IPS-18a (cell line): Measurements from ENCODE around the gene CGA.

Source experiments
- H3K27ac ChIP-seq: one replicate; pipeline ENCODE4 v1.5.1; 2013; ENCODE audit warnings: low read length
- H3K27me3 ChIP-seq: one replicate; pipeline ENCODE4 v1.6.1; 2013; ENCODE audit warnings: mild to moderate bottlenecking, low read length; ENCODE audit not compliant: control insufficient read depth, insufficient read depth
- H3K36me3 ChIP-seq: one replicate; pipeline ENCODE4 v1.6.1; 2013; ENCODE audit warnings: low read depth, low read length; ENCODE audit not compliant: control insufficient read depth
- H3K4me1 ChIP-seq: one replicate; pipeline ENCODE4 v1.6.1; 2013; ENCODE audit warnings: low read depth, low read length; ENCODE audit not compliant: control insufficient read depth
- H3K4me3 ChIP-seq: one replicate; pipeline ENCODE4 v1.5.1; 2013; ENCODE audit warnings: low read length
- H3K9ac ChIP-seq: one replicate; pipeline ENCODE4 v1.6.1; 2013; ENCODE audit warnings: mild to moderate bottlenecking, low read length, moderate library complexity
- H3K9me3 ChIP-seq: one replicate; pipeline ENCODE4 v1.6.1; 2013; ENCODE audit warnings: low read depth, low read length; ENCODE audit not compliant: control insufficient read depth

Gene CGA

GRCh38 chr6:87088076-87088475, 6.8 kb downstream of the CGA start:
- no peaks in the 10 kb centered on the region for H3K4me1 ChIP-seq
- no peaks in the 10 kb centered on the region for H3K36me3 ChIP-seq
- H3K27ac ChIP-seq: no peak overlapping the region
- no peaks in the 10 kb centered on the region for H3K9me3 ChIP-seq
- no peaks in the 10 kb centered on the region for H3K27me3 ChIP-seq
- no peak overlapping the region for H3K4me3 ChIP-seq
- no peak overlapping the region for H3K9ac ChIP-seq

DNA sequence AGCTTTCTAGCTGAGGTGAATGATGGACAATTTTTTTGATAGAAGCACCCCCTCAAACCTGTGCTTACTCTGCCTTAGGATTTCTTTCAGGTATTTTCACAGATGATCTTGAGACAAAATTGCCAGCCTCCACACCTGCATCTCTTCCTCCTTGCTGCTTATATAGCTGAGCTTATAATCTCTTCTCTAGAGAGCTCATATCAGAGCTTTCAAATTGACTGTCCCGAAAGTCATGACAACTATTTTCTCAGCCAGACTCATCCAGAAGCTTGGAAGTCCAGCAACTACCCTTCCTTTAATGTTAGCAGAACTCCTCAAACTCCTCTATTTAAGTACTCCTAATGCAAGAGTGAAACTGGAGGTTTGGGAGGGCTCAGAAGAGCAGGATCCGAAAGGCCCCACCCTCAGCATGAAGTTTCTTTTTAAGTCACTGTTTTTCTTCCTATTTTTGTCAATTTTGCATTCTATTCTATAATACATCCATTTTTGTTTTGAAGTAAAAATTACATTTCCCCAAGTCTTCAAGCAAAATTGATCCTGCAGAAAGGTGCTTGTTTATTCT, 12.7 kb downstream of the CGA start:
- Histone ChIP-seq H3K9me3 (no peaks in the 10 kb centered on the region), H3K36me3 (no peaks in the 10 kb centered on the region), H3K4me3 (no peak overlapping the region), H3K9ac (no peak overlapping the region), H3K27ac (no peak overlapping the region), H3K27me3 (no peaks in the 10 kb centered on the region), H3K4me1 (no peaks in the 10 kb centered on the region)

DNA sequence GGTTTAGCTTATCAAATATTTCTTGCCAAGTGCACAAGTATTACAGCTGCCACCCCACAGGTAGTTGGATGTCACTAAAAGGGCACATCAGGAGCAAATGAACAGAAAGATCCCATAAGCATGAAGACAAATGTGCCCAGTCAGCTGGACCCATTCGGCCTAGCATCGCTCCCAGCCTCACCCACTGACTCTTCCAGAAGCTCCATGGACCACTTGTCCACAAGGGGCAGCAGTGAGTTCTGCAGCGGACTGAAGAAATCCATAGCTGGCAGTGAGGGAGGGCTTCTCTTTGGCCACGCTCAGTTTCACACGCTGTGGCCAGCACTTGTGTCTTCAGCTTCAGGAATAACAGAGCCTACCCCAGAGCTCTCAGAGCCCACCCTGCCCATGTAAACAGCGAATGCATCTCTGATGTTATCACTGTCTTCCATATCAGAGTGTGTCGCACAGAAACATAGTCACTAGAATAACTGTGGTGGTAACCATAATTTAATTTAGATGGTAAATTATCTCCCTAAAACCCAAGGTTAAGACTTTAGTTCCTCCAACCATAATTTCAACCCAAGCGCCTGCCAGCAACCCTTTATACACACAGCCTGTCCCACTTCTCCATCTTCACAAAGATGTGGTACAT, 15.8 kb downstream of the CGA start:
- Histone ChIP-seq H3K4me1 (no peaks in the 10 kb centered on the region), H3K9me3 (no peaks in the 10 kb centered on the region), H3K9ac (no peak overlapping the region), H3K36me3 (no peaks in the 10 kb centered on the region), H3K27me3 (no peaks in the 10 kb centered on the region), H3K4me3 (no peak overlapping the region), H3K27ac (no peak overlapping the region)

DNA sequence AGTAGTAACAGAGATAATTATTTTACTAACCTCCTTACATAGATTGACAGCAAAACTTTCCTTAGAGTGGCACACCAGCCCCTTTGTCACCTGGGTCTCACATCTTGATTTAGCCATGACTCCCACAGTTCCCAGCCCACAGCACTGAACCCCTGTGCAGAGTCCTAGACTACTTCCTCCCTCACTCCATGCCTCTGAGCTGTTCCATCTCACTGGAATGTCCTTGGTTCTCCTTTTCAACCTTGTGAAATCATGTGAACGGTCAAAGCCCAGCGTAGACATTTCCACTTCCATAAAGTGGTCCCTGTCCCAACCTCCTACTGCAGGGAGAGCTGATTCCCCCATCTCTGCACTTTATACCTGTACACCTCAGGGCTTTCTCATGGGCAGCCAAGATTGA, 19.7 kb downstream of the CGA start:
- Histone ChIP-seq H3K4me1 (no peaks in the 10 kb centered on the region), H3K27me3 (no peaks in the 10 kb centered on the region), H3K9ac (no peak overlapping the region), H3K27ac (no peak overlapping the region), H3K4me3 (no peak overlapping the region), H3K9me3 (no peaks in the 10 kb centered on the region), H3K36me3 (no peaks in the 10 kb centered on the region)

- no peak overlapping the region for H3K27ac ChIP-seq
- no peaks in the 10 kb centered on the region for H3K9me3 ChIP-seq
- H3K4me3 ChIP-seq: no peak overlapping the region
- no peak overlapping the region for H3K9ac ChIP-seq
- no peaks in the 10 kb centered on the region for H3K4me1 ChIP-seq
- no peaks in the 10 kb centered on the region for H3K27me3 ChIP-seq
- H3K36me3 ChIP-seq: no peaks in the 10 kb centered on the region
These were observed 20.7 kb downstream of the CGA start for GRCh38 chr6:87074101-87074621.

- no peaks in the 10 kb centered on the region for H3K27me3 ChIP-seq
- no peaks in the 10 kb centered on the region for H3K4me1 ChIP-seq
- no peak overlapping the region for H3K27ac ChIP-seq
These were observed 23.2 kb downstream of the CGA start for GRCh38 chr6:87071683-87072082.

DNA sequence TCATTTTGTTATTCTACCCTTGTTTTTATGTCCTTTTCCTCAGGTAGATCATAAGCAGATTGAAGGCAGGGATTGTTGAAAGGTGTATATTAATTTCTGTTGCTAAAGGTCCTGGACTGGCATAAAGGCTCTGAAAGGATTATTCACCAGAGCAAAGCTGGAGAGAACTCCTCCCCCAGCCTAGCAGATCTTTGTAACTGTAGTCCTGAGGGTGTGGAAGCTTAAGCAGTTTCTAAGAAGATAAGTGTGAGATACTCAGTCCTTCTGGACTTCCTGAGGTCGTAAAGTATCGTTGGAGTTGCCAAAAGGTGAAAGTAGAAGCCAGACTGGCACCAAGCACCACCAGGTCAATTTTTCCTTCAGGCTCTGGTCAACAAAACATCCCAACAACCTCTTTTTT, 24.2 kb downstream of the CGA start:
- Histone ChIP-seq H3K36me3 (no peaks in the 10 kb centered on the region), H3K4me3 (no peak overlapping the region), H3K4me1 (no peaks in the 10 kb centered on the region)

More at GRCh38 chr6:87071683-87072082, 23.2 kb downstream of the CGA start:
- Histone ChIP-seq H3K36me3 (no peaks in the 10 kb centered on the region), H3K4me3 (no peak overlapping the region), H3K9me3 (no peaks in the 10 kb centered on the region), H3K9ac (no peak overlapping the region)

DNA sequence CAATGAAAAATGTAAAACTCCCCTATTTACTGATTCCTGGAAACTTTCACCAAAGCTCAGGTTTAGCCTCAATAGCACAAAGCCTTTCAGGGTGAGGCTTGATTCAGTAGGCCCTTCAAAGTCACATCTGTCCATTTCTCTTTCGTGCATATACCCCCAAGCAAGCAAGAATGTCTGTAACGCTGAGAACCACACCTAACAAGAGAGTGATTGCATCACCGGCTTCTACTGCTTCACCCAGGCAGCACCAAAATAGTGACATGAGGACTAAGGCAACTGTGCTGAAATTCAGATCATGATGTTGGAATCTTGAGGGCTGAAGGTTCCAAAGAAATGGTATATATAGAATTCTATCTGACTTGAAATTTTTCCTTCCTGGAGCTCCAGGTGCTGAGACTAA, 26.1 kb downstream of the CGA start:
- no peak overlapping the region for H3K27ac ChIP-seq
- H3K4me1 ChIP-seq: no peaks in the 10 kb centered on the region
- no peaks in the 10 kb centered on the region for H3K27me3 ChIP-seq
- no peaks in the 10 kb centered on the region for H3K36me3 ChIP-seq
- H3K9ac ChIP-seq: no peak overlapping the region
- H3K4me3 ChIP-seq: no peak overlapping the region
- H3K9me3 ChIP-seq: no peaks in the 10 kb centered on the region

More for the DNA sequence above, 24.2 kb downstream of the CGA start:
- Histone ChIP-seq H3K9me3 (no peaks in the 10 kb centered on the region), H3K27ac (no peak overlapping the region), H3K27me3 (no peaks in the 10 kb centered on the region), H3K9ac (no peak overlapping the region)

DNA sequence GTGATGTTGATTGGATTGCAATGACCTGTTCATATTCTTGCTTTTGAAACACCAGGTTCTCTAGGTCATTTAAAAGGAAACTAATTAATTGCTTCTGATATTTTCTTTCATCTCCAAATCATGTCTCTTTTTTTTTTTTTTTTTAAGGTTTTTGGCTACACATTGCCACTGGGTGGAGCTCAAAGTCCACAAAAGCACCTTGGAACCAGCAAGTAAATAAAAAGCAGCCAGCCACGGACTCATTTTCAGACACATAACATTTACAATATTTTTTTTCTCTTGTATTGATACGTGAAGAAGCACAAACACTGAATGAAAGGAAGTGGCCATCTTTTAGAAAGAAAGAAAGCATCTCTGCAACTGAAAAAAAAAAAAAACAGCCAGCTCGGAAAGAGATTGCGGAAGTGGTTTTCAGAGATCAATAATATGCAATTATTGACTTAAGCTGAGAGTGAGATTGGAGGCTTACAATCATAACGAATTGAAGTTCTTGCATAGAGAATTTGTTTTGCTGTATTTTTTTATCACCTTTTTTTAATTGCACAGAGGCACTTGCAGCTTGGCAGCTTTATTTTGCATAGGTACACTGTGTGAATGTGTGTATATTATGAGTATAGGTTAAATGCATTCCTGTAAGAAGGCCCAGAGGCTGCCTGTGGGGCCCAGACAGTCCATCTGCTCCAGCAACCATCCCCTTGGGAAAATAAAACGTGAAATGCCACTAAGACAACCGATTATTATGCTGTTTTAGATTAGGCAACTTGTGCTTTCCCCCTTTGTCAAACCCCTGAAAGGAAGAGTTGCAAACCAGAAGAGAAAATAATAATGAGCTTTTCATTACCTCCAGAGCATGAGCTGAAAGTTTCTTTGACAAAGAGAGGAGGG, 28.2 kb downstream of the CGA start:
- Histone ChIP-seq H3K4me1 (no peaks in the 10 kb centered on the region), H3K4me3 (no peak overlapping the region), H3K27ac (no peak overlapping the region), H3K36me3 (no peaks in the 10 kb centered on the region), H3K27me3 (no peaks in the 10 kb centered on the region), H3K9me3 (no peaks in the 10 kb centered on the region), H3K9ac (no peak overlapping the region)

- no peaks in the 10 kb centered on the region for H3K9me3 ChIP-seq
- H3K4me3 ChIP-seq: no peak overlapping the region
- H3K27ac ChIP-seq: no peak overlapping the region
- H3K27me3 ChIP-seq: no peaks in the 10 kb centered on the region
- no peaks in the 10 kb centered on the region for H3K36me3 ChIP-seq
- H3K4me1 ChIP-seq: no peaks in the 10 kb centered on the region
- no peak overlapping the region for H3K9ac ChIP-seq
These were observed 29.8 kb downstream of the CGA start for GRCh38 chr6:87065117-87065516.

DNA sequence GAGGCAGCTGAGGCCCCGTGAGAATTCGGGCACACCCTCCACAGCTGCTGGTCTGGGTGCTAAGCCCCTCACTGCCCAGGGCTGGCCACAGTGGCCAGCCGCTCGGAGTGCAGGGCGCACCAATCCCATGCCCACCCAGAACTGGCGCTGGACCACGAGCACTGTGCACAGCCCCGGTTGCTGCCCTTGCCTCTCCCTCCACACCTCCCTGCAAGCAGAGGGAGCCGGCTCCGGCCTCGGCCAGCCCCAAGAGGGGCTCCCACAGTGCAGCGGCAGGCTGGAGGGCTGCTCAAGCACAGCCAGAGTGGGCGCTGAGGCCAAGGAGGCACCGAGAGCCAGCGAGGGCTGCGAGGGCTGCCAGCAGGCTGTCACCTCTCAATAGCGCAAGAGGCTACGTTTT, 35.0 kb downstream of the CGA start:
- Histone ChIP-seq H3K4me3 (no peak overlapping the region), H3K9me3 (no peaks in the 10 kb centered on the region), H3K36me3 (no peaks in the 10 kb centered on the region), H3K4me1 (peaks cover 5% of the 10 kb centered on the region), H3K27ac (no peak overlapping the region), H3K9ac (no peak overlapping the region), H3K27me3 (no peaks in the 10 kb centered on the region)
